NT2/D1 (cell line): ENCODE measurements around the gene F2.

Experiments
- YY1 ChIP-seq: IDR thresholded peaks from 2 replicates; pipeline ENCODE4 v1.6.1; 2011; ENCODE audit not compliant: insufficient read length, insufficient read depth
- ZNF274 ChIP-seq: IDR thresholded peaks from 2 replicates; pipeline ENCODE4 v1.6.1; 2011; ENCODE audit warnings: mild to moderate bottlenecking, low read depth, low read length

DNA sequence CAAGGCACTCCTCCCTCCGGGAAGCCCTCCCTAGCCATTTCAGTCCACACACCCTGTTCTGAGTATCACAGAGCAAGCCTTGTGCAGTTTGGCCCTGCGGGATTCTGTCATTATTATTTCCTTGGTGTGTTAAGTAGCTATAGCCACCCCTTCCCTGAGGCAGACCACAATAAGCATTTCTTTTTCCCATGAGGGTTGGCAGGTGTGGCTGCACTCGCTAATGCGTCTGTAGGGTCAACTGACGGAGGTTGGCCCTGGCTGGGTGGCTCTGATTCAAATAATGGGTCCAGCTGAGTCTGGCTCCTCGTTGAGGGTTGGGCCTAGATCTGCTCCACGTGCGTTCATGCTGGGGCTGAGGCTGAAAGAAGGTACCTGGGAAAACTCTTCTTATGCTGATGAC is 5.1 kb downstream of the F2 start:
- no peak for TF ChIP-seq YY1
- no peak for TF ChIP-seq ZNF274
